ENCODE measurements around the gene PIWIL1.

The PIWIL1 gene

GRCh38 chr12:130336723-130337487 lies 782 bp upstream of the PIWIL1 start:
- no peak for DNase-seq (ENCODE audit: low read depth)

GRCh38 chr12:130338794-130339601 lies 1.3 kb downstream of the PIWIL1 start:
- no peak for DNase-seq (ENCODE audit: low read depth)

- no peak for DNase-seq (ENCODE audit: low read depth)
Measured at GRCh38 chr12:130339951-130340350, 2.3 kb downstream of the PIWIL1 start.

GRCh38 chr12:130342442-130342841 lies 4.8 kb downstream of the PIWIL1 start:
- no peak for DNase-seq (ENCODE audit: low read depth)

GRCh38 chr12:130342842-130343241 lies 5.2 kb downstream of the PIWIL1 start:
- DNase-seq (ENCODE audit: low read depth), result no peak

- DNase-seq (ENCODE audit: low read depth), result no peak
Measured at GRCh38 chr12:130344529-130344928, 6.8 kb downstream of the PIWIL1 start.

GRCh38 chr12:130345292-130345691 lies 7.6 kb downstream of the PIWIL1 start:
- no peak for DNase-seq (ENCODE audit: low read depth)

- no peak for DNase-seq (ENCODE audit: low read depth)
Measured at GRCh38 chr12:130347588-130347987, 9.9 kb downstream of the PIWIL1 start.

GRCh38 chr12:130350715-130351114 lies 13.0 kb downstream of the PIWIL1 start:
- DNase-seq (ENCODE audit: low read depth), result no peak

- DNase-seq (ENCODE audit: low read depth), result no peak
Measured at GRCh38 chr12:130351326-130351725, 13.6 kb downstream of the PIWIL1 start.

GRCh38 chr12:130353081-130353480 lies 15.4 kb downstream of the PIWIL1 start:
- DNase-seq (ENCODE audit: low read depth), result no peak

- no peak for DNase-seq (ENCODE audit: low read depth)
Measured at GRCh38 chr12:130354407-130354806, 16.7 kb downstream of the PIWIL1 start.

GRCh38 chr12:130356222-130356621 lies 18.5 kb downstream of the PIWIL1 start:
- no peak for DNase-seq (ENCODE audit: low read depth)

- no peak for DNase-seq (ENCODE audit: low read depth)
Measured at GRCh38 chr12:130357241-130357640, 19.6 kb downstream of the PIWIL1 start.

- DNase-seq (ENCODE audit: low read depth), result no peak
Measured at GRCh38 chr12:130357729-130358330, 20.1 kb downstream of the PIWIL1 start.

GRCh38 chr12:130362060-130362459 lies 24.4 kb downstream of the PIWIL1 start:
- DNase-seq (ENCODE audit: low read depth), result no peak

- DNase-seq (ENCODE audit: low read depth), result no peak
Measured at GRCh38 chr12:130364578-130364977, 26.9 kb downstream of the PIWIL1 start.

GRCh38 chr12:130366159-130366558 lies 28.5 kb downstream of the PIWIL1 start:
- DNase-seq (ENCODE audit: low read depth), result no peak

- DNase-seq (ENCODE audit: low read depth), result no peak
Measured at GRCh38 chr12:130367003-130367402, 29.3 kb downstream of the PIWIL1 start.

- DNase-seq (ENCODE audit: low read depth), result no peak
Measured at GRCh38 chr12:130367523-130367922, 29.8 kb downstream of the PIWIL1 start.

- DNase-seq (ENCODE audit: low read depth), result no peak
Measured at GRCh38 chr12:130369816-130370215, 32.1 kb downstream of the PIWIL1 start.

GRCh38 chr12:130371296-130371695 lies 33.6 kb downstream of the PIWIL1 start:
- DNase-seq (ENCODE audit: low read depth), result no peak

- no peak for DNase-seq (ENCODE audit: low read depth)
Measured at GRCh38 chr12:130372936-130373335, 35.2 kb downstream of the PIWIL1 start.

Data from stimulated activated CD8-positive, alpha-beta memory T cell treated with anti-CD3 and anti-CD28 coated beads, Interleukin-12 subunit alpha, Interleukin-12 subunit beta, amount 100 ng/mL, for 1 hour (primary cell).